PFSK-1 (cell line): ENCODE results near the gene CROCC2.

Source experiments
- SIN3A ChIP-seq: IDR thresholded peaks from 2 replicates; pipeline ENCODE4 v1.6.1; 2012; ENCODE audit warnings: mild to moderate bottlenecking, low read length, moderate library complexity, borderline replicate concordance; ENCODE audit not compliant: insufficient read depth
- TAF1 ChIP-seq: IDR thresholded peaks from 2 replicates; pipeline ENCODE4 v1.6.1; 2012; ENCODE audit warnings: low read length, control low read depth, borderline replicate concordance; ENCODE audit not compliant: insufficient read depth

DNA sequence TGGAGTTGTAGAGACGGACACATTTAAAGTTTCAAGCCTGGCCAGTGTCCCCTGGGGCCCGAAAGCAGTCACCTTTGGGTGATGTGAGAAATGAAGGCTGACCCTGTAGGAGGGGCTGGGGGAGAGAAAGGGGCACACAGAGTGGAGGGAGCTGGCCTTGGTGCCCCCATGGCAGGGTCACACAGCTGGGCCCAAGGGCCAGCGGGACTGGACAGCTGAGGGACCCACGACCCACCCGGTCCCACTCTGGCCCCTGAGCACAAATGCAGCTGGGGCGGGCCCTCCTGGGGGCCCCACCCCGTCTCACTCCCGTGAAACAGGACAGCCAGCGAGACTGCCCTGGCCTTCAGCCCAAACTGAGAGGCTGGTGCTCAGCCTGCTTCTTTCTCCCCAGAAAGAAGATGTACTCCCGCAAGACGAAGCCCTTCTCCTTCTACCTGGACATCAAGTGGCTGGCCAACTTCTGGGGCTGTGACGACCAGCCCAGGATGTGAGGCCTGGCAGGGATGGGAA lies 31.4 kb upstream of the CROCC2 start:
- no peak for TF ChIP-seq SIN3A
- no peak for TF ChIP-seq TAF1
